A673 (cell line): ENCODE results near the gene MLST8.

Experiments used
- EZH2 ChIP-seq: fragments of 200-600 bp; sonication (generic); IDR thresholded peaks from 2 replicates; pipeline ENCODE4 v1.6.1; 2017; ENCODE audit warnings: borderline replicate concordance, low read depth, mild to moderate bottlenecking, mixed read lengths, antibody characterized with exemption, low read length; ENCODE audit not compliant: poor library complexity, severe bottlenecking
- TF ChIP-seq, protein P1 (sequence below): fragments of 300-800, 200-600 bp; sonication (generic); conservative IDR thresholded peaks from 2 replicates; pipeline ENCODE4 v1.5.1; 2017; ENCODE audit warnings: low read depth, mild to moderate bottlenecking, antibody characterized with exemption, low read length, moderate library complexity, mixed read lengths

DNA sequence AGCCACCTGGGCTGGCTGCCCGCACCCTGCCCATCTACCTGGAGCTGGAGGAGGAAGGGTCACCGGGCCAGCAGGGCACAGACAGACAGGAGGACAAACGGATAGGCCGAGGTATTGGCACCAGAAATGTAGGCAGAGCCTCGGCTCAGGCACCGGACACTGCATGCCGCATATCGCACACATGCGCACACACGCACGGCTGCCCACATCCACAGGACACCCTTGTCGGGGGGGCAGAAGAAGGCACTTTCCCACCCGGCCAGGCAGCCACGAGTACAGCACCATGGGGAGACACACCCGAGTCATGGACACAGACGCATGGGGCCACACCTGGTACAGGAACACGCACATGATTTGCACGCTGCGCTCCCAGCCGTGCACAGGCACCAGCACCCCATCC lies 23.3 kb upstream of the MLST8 start:
- no peak for TF ChIP-seq EZH2
- TF ChIP-seq, protein P1, sequence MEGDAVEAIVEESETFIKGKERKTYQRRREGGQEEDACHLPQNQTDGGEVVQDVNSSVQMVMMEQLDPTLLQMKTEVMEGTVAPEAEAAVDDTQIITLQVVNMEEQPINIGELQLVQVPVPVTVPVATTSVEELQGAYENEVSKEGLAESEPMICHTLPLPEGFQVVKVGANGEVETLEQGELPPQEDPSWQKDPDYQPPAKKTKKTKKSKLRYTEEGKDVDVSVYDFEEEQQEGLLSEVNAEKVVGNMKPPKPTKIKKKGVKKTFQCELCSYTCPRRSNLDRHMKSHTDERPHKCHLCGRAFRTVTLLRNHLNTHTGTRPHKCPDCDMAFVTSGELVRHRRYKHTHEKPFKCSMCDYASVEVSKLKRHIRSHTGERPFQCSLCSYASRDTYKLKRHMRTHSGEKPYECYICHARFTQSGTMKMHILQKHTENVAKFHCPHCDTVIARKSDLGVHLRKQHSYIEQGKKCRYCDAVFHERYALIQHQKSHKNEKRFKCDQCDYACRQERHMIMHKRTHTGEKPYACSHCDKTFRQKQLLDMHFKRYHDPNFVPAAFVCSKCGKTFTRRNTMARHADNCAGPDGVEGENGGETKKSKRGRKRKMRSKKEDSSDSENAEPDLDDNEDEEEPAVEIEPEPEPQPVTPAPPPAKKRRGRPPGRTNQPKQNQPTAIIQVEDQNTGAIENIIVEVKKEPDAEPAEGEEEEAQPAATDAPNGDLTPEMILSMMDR: no peak
